Body of pancreas (tissue), 4 donors: ENCODE measurements around the gene NIBAN1. TPM values are rescaled to one million over a fixed set of nuclear protein-coding genes. Genes with fewer than 3 reads are reported as not detected.

Experiments used
- ATAC-seq: fragments of 150-250 bp; one replicate; pipeline ENCODE4 v1.9.1; 2016
- DNase-seq, 4 donors: peaks; one replicate each; pipeline ENCODE4 v3.0.0-alpha.2; 2019
- H3K27ac ChIP-seq, 4 donors: fragments of 200-600 bp; sonication (generic); 1 replicate in 3 of 4; 2 replicates in 1 of 4; pipeline versions ENCODE4 v1.5.1 to v1.6.1; 2016 to 2019; ENCODE audit warnings: mild to moderate bottlenecking in 1 of 4, mixed read lengths in 1 of 4, moderate library complexity in 1 of 4
- H3K27me3 ChIP-seq, 2 donors: fragments of 200-600 bp; sonication (generic); one replicate each; pipeline ENCODE4 v1.6.0; 2016; ENCODE audit warnings: mild to moderate bottlenecking in 1 of 2
- H3K36me3 ChIP-seq, 2 donors: fragments of 200-600 bp; sonication (generic); replicated peaks in 1 of 2; 2 replicates each; pipeline ENCODE4 v1.5.1; 2016; ENCODE audit warnings: low read depth in 2 of 2; ENCODE audit not compliant: insufficient read depth in 1 of 2
- H3K4me1 ChIP-seq: fragments of 200-600 bp; sonication (generic); one replicate; pipeline ENCODE4 v1.6.0; 2016
- H3K4me3 ChIP-seq, 2 donors: fragments of 200-600 bp; sonication (generic); 1 replicate in 1 of 2; 2 replicates in 1 of 2; pipeline ENCODE4 v1.5.1; 2016 to 2019
- H3K9me3 ChIP-seq, 3 donors: fragments of 200-600 bp; sonication (generic); 1 replicate in 2 of 3; 2 replicates in 1 of 3; pipeline ENCODE4 v1.5.1; 2016
- POLR2A ChIP-seq, 3 donors: fragments of 450-650 bp; IDR thresholded peaks; one replicate each; pipeline ENCODE4 v1.6.1; 2016; ENCODE audit warnings: antibody characterized with exemption in 3 of 3, mild to moderate bottlenecking in 2 of 3
- WGBS, 2 donors: methylation state at CpG; one replicate each; pipeline ENCODE4 v1.1.5; 2017; 5-methylcytosine and 5-hydroxymethylcytosine counted together
- intact Hi-C: fragments of 100-400 bp; cut with DNase I; formaldehyde crosslinking; loops from one replicate; pipeline ENCODE4 v1.15.1; 2023
- total RNA-seq, 2 donors: library from RNA; depleted of rRNA; stranded (reverse); fragments of >200 nt; gene quantifications; one replicate each; pipeline ENCODE4 v1.1.0, GENCODE V29; 2016
- TF ChIP-seq, protein P1 (sequence below), 7 experiments: fragments of 450-650 bp in 4 of 7; fragments of 200-600 bp in 3 of 7; sonication (generic) in 3 of 7; IDR thresholded peaks; one replicate each; pipeline ENCODE4 v1.5.1; 2016 to 2019; ENCODE audit warnings: antibody characterized with exemption in 7 of 7

The NIBAN1 gene
- total RNA-seq, 2 donors from 2014 or later = 51.1 to 59.7 TPM

DNA sequence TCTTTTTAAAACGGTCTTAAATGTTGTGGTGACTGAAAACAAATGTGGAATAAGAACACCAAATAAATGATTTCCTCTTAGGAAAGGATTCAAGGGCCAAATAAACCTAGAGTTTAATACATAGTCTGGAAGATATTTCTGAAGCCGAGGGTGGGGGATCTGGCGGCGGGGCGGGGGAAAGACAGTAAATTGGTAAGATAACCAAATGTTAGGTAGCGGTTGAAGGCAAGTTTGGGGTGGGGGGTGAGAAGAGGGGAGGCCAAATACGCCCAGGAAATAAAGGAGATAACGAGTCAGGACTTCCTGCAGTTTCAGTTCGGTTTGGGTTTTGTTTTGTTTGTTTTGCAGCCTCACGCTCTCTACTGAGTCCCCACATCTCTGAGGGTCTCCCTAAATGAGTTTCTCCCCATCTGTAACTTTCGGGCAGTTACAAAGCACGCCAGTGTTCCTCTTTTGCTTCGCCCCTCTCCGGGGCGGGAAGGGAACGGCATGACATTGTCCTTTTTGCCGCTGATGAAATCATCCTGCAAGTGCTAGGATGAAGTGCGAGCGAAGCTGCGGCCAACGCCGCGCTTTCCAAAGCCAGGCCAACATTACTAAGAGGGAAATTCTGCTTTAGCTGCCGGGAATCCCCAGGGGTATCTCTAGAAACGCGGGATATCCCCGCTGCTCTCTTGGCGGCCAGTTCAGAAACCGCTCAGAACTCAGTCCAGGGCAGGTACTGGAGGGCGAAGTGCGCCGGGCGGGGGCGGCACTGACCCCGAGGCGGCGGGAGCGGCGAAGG lies 844 bp downstream of the NIBAN1 start:
- Histone ChIP-seq H3K27ac (peak overlapping the region; percentile 82 to 94 (median 92)), H3K4me3 (peak overlapping the region; percentile 63 to 65), H3K36me3 (no peaks in the 10 kb centered on the region), H3K9me3 (no peaks in the 10 kb centered on the region), H3K27me3 (no peaks in the 10 kb centered on the region), H3K4me1 (peaks cover 42% of the 10 kb centered on the region)
- intact Hi-C loops = no loop called here
- DNase-seq = peak; percentile 49 to 65 (median 58)
- TF ChIP-seq, protein P1, sequence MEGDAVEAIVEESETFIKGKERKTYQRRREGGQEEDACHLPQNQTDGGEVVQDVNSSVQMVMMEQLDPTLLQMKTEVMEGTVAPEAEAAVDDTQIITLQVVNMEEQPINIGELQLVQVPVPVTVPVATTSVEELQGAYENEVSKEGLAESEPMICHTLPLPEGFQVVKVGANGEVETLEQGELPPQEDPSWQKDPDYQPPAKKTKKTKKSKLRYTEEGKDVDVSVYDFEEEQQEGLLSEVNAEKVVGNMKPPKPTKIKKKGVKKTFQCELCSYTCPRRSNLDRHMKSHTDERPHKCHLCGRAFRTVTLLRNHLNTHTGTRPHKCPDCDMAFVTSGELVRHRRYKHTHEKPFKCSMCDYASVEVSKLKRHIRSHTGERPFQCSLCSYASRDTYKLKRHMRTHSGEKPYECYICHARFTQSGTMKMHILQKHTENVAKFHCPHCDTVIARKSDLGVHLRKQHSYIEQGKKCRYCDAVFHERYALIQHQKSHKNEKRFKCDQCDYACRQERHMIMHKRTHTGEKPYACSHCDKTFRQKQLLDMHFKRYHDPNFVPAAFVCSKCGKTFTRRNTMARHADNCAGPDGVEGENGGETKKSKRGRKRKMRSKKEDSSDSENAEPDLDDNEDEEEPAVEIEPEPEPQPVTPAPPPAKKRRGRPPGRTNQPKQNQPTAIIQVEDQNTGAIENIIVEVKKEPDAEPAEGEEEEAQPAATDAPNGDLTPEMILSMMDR (IDR thresholded peaks at IDR 0.05) = no peak
- TF ChIP-seq POLR2A (IDR thresholded peaks at IDR 0.05) = no peak
- ATAC-seq = peak; percentile 53
- WGBS, 2 donors = 2 to 7% methylated on average over 24 to 39 of the region's 39 CpGs

DNA sequence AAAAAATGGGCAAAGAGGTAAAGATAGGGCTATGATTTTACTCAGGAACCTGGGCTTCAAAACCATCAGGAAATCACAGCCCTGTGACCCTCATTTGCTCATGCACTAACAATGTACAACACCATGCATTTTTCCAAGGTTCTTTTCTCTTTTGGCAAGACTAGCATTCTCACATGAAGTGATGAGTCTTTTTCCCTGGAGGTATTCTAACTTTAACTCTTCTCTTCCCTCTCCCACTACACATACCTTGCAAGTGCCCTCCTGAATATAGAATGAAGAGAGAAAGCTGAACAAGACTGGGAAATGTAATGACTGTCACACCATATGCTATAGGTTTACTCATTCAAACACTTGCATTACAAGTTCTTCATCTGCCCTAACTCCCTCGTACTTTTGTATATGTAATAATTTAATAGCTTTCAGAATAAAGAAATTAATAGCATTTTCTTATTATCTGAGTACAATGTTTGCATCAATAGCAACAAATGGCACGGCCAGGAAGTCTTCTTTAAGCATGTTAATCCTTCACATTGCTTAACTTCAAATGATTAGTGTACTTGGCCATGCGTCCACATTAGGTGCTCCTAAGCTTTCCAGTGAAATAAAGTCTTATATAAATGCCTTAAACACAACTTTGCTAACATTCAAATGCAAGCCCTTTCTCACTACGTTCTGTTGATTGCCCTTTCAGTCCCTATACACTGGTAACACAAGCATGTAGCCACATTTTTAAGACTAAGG lies 1.8 kb downstream of the NIBAN1 start:
- peak overlapping the region in 1 of 2 donors; percentile 65 for H3K4me3 ChIP-seq
- no peak for ATAC-seq

DNA sequence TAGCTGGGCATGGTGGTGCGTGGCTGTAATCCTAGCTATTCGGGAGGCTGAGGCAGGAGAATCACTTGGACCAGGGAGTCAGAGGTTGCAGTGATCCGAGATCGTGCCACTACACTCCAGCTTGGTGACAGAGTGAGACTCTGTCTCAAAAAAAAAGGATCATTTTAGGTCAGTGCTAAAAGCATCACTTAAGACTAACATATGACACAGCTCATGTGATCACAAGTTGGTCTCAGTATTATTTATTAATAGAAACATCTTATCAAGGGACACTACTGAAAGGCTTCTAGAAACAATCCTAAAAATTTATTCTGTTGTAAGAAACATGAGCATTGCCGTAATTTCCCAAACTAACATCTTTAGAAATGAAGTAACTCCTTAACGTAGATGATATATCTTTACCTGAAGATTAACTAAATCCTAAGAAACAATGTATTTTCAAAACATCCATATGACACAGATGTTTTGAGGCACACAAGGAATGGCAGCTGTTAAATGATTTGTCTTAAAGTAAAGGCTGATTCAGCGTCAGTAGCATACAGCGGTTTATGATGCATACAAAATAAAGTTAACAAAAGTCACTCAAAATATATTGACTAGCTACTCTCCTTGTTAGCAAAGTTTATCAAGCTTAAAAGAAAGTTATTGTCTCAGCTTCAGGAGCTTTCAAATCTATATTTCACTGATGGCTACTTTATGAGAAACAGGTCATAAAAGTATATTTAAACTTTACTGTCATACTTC lies 2.6 kb downstream of the NIBAN1 start:
- Histone ChIP-seq H3K9me3 (no peaks in the 10 kb centered on the region), H3K4me3 (peak overlapping the region in 1 of 2 donors; percentile 65), H3K36me3 (no peaks in the 10 kb centered on the region), H3K4me1 (peaks cover 51% of the 10 kb centered on the region), H3K27me3 (no peaks in the 10 kb centered on the region), H3K27ac (peak overlapping the region; percentile 11 to 94 (median 92))
- DNase-seq = no peak
- ATAC-seq = no peak
- intact Hi-C loops = no loop called here
- TF ChIP-seq, protein P1 (IDR thresholded peaks at IDR 0.05) = no peak
- TF ChIP-seq POLR2A (IDR thresholded peaks at IDR 0.05) = no peak
- WGBS, 2 donors = 36 to 50% methylated on average over 8 of the region's 8 CpGs

More for the DNA sequence above, 1.8 kb downstream of the NIBAN1 start:
- 20 to 29% methylated on average over 4 of the region's 4 CpGs for WGBS, 2 donors
- TF ChIP-seq, protein P1 (IDR thresholded peaks at IDR 0.05) = no peak
- peak in 2 of 3 donors; percentile 21 to 40 for TF ChIP-seq POLR2A (IDR thresholded peaks at IDR 0.05)
- H3K27me3 ChIP-seq = no peaks in the 10 kb centered on the region
- H3K27ac ChIP-seq = peak overlapping the region; percentile 25 to 94 (median 92)
- no peaks in the 10 kb centered on the region for H3K36me3 ChIP-seq
- no peaks in the 10 kb centered on the region for H3K9me3 ChIP-seq
- peak in 2 of 4 donors; percentile 26 to 35 for DNase-seq
- peaks cover 43% of the 10 kb centered on the region for H3K4me1 ChIP-seq
- intact Hi-C loops = no loop called here

DNA sequence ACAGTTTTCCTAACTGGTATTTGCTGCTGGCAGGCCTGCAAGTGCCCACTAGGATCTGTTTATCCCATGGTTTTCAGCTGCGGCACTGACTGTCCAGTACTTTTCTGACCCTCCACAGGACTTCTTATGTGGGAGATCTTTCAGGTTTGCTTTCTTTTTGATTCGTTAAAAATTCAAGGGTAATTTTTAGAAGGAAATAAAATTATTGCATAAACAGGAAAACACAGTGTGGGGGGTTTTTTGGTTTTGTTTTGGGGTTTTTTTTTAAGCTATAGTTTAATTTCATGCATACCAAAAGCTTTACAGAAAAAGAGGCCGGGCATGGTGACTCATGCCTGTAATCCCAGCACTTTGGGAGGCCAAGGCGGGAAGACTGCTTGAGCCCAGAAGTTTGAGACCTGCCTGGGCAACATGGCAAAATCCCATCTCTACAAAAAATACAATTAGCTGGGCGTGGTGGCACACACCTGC lies 3.6 kb downstream of the NIBAN1 start:
- intact Hi-C loops = no loop called here
- Histone ChIP-seq H3K27me3 (no peaks in the 10 kb centered on the region), H3K36me3 (no peaks in the 10 kb centered on the region), H3K4me1 (peaks cover 53% of the 10 kb centered on the region), H3K4me3 (no peak overlapping the region), H3K9me3 (no peaks in the 10 kb centered on the region), H3K27ac (peak overlapping the region in 3 of 4 donors; percentile 63 to 94 (median 90))
- WGBS, 2 donors = 35 to 54% methylated on average over 5 of the region's 5 CpGs
- TF ChIP-seq, protein P1 (IDR thresholded peaks at IDR 0.05) = no peak
- TF ChIP-seq POLR2A (IDR thresholded peaks at IDR 0.05) = no peak
- ATAC-seq (no peak), DNase-seq (peak in 1 of 4 donors; percentile 37)
